ENCODE results near the gene GUCY1A1.

DNA sequence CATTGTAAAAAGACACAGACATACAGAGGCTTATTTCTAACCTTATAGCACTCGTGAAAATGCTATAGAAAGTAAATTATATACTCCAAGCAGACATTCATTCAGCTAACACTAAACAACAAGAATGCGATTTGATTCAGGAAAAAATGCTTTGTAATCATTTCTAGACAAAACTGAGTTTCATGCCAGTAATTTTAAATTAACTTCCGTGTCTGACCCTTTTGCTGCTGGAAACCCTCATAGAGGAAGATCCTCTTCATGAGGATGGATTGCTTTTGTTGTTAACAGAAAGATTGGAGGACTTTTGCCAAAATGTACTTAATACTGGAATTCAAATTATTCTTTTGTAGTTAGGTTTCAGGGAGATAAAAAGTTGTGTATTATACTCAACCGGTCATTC lies 43.3 kb downstream of the GUCY1A1 start:
- TF ChIP-seq EZH2phosphoT487 (IDR thresholded peaks at IDR 0.05; ENCODE audit: insufficient read depth, low read depth) (no peak), EZH2 (IDR thresholded peaks at IDR 0.05; ENCODE audit: insufficient read depth, poor library complexity, severe bottlenecking) (no peak)

All from GM23248 (cell line).